GM10248 (cell line): ENCODE data around the gene SMOC2.

Experiments
- CTCF ChIA-PET: fragments of 300-600 bp; sonication (Branson Sonifier 250); formaldehyde crosslinking; extraction: SDS; loops from one replicate; lab custom pipeline; 2021; ENCODE audit warnings: antibody characterized with exemption; lab: Yijun Ruan, JAX
- POLR2A ChIA-PET: fragments of 350-650 bp; sonication (Branson Sonifier 250); formaldehyde crosslinking; extraction: SDS; loops from one replicate; lab custom pipeline; 2020; ENCODE audit warnings: antibody characterized with exemption; lab: Yijun Ruan, JAX
- DNase-seq: peaks from one replicate; pipeline ENCODE4 v3.0.0; 2012; ENCODE audit errors: extremely low spot score
- TF ChIP-seq, protein P1 (sequence below): IDR thresholded peaks from 2 replicates; pipeline ENCODE4 v1.5.1; 2012; ENCODE audit warnings: mild to moderate bottlenecking, low read depth; ENCODE audit errors: extremely low read depth, missing control alignments, control extremely low read depth

SMOC2 gene

DNA sequence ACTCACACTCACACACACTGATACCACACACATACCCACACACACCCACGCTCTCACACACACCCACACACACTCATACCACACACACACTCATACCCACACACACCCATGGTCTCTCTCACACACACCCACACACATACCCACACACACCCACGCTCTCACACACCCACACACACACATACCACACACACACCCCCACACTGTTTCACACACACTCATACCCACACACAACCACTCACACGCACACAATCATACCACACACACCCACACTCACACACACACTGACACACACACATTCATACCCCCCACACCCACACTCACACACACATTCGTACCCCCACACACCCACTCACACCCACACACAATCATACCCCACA is 158.1 kb downstream of the SMOC2 start:
- TF ChIP-seq, protein P1, sequence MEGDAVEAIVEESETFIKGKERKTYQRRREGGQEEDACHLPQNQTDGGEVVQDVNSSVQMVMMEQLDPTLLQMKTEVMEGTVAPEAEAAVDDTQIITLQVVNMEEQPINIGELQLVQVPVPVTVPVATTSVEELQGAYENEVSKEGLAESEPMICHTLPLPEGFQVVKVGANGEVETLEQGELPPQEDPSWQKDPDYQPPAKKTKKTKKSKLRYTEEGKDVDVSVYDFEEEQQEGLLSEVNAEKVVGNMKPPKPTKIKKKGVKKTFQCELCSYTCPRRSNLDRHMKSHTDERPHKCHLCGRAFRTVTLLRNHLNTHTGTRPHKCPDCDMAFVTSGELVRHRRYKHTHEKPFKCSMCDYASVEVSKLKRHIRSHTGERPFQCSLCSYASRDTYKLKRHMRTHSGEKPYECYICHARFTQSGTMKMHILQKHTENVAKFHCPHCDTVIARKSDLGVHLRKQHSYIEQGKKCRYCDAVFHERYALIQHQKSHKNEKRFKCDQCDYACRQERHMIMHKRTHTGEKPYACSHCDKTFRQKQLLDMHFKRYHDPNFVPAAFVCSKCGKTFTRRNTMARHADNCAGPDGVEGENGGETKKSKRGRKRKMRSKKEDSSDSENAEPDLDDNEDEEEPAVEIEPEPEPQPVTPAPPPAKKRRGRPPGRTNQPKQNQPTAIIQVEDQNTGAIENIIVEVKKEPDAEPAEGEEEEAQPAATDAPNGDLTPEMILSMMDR = no peak
- POLR2A ChIA-PET = no interaction called here
- DNase-seq = no peak
- CTCF ChIA-PET = no interaction called here

GRCh38 chr6:168599769-168600330 is 158.9 kb downstream of the SMOC2 start:
- TF ChIP-seq, protein P1 = no peak
- POLR2A ChIA-PET = no interaction called here
- CTCF ChIA-PET = no interaction called here
- no peak for DNase-seq

DNA sequence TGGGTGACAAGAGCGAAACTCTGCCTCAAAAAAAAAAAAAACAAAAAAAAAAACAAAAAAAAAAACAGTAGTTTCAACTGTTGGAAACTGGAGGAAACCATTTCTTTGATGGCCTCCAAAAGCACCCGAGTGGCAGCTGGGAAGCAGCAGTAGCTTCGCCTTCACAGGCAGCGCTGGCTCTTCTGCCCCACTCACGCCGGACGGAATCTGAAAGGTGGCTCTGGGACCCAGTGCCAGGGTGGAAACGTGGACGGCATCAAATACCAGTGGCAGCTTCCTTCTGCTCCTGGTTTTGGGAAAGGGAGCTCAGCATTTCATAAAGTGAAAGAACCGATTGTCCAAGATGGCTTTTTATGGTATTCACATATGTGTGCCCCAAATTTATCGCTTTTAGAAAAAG is 159.4 kb downstream of the SMOC2 start:
- POLR2A ChIA-PET = no interaction called here
- no peak for DNase-seq
- TF ChIP-seq, protein P1 = no peak
- CTCF ChIA-PET = interaction anchor here (0.9 kb wide), 1 partner anchor 45 kb away, joined by 3 read pairs; no protein-coding TSS in a partner anchor

- CTCF ChIA-PET = interaction anchor here (0.9 to 1.0 kb wide), 2 partner anchors 15 to 46 kb away, joined by 3 to 4 read pairs; no protein-coding TSS in a partner anchor
- POLR2A ChIA-PET = no interaction called here
- DNase-seq = no peak
- TF ChIP-seq, protein P1 = no peak
Measured at GRCh38 chr6:168601111-168601510, 160.1 kb downstream of the SMOC2 start.

- TF ChIP-seq, protein P1 = no peak
- POLR2A ChIA-PET = no interaction called here
- no peak for DNase-seq
- CTCF ChIA-PET = interaction anchor here (1.0 kb wide), 1 partner anchor 16 kb away, joined by 4 read pairs; no protein-coding TSS in a partner anchor
Measured at GRCh38 chr6:168601546-168601945, 160.6 kb downstream of the SMOC2 start.

- POLR2A ChIA-PET = no interaction called here
- CTCF ChIA-PET = no interaction called here
- TF ChIP-seq, protein P1 = no peak
- DNase-seq = no peak
Measured at GRCh38 chr6:168602576-168602975, 161.6 kb downstream of the SMOC2 start.
